Measurements from ENCODE around the gene IQGAP2. TPM values are rescaled to one million over a fixed set of nuclear protein-coding genes. Genes with fewer than 3 reads are reported as not detected.

The IQGAP2 gene
- total RNA-seq, 1 experiment from 2014 or later = 0.59 TPM

GRCh38 chr5:76696251-76696650 lies 293.2 kb downstream of the IQGAP2 start:
- POLR2A ChIA-PET = no interaction called here
- no TSS peak for BruUV-seq (replicated peaks)
- no peak for DNase-seq (ENCODE audit: low read depth, low spot score)
- TF ChIP-seq REST (IDR thresholded peaks at IDR 0.05; ENCODE audit: insufficient read depth in 1 of 2, low read depth in 2 of 2, low read length in 1 of 2) (no peak), SIN3A (IDR thresholded peaks at IDR 0.05; ENCODE audit: borderline replicate concordance, insufficient read depth, low read depth, low read length) (no peak), POLR2AphosphoS5 (IDR thresholded peaks at IDR 0.05; ENCODE audit: low read depth, low read length) (no peak), TCF7L2 (IDR thresholded peaks at IDR 0.05; ENCODE audit: low read depth, low read length) (no peak)
- TF ChIP-seq, protein P1, sequence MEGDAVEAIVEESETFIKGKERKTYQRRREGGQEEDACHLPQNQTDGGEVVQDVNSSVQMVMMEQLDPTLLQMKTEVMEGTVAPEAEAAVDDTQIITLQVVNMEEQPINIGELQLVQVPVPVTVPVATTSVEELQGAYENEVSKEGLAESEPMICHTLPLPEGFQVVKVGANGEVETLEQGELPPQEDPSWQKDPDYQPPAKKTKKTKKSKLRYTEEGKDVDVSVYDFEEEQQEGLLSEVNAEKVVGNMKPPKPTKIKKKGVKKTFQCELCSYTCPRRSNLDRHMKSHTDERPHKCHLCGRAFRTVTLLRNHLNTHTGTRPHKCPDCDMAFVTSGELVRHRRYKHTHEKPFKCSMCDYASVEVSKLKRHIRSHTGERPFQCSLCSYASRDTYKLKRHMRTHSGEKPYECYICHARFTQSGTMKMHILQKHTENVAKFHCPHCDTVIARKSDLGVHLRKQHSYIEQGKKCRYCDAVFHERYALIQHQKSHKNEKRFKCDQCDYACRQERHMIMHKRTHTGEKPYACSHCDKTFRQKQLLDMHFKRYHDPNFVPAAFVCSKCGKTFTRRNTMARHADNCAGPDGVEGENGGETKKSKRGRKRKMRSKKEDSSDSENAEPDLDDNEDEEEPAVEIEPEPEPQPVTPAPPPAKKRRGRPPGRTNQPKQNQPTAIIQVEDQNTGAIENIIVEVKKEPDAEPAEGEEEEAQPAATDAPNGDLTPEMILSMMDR (IDR thresholded peaks at IDR 0.05) = no peak
- ATAC-seq = no peak
- Histone ChIP-seq H3K27me3 (ENCODE audit: control insufficient read depth, insufficient read depth, low read length) (no peaks in the 10 kb centered on the region), H3K4me1 (ENCODE audit: control insufficient read depth, insufficient read depth, low read length) (peaks cover 3% of the 10 kb centered on the region; the same call in 1 of the 2 replicates), H3K27ac (ENCODE audit: low read length) (no peak overlapping the region), H3K4me3 (ENCODE audit: low read depth in 2 of 2, low read length in 2 of 2) (no peak overlapping the region), H3K9me3 (ENCODE audit: control insufficient read depth, insufficient read depth, low read depth, low read length) (no peaks in the 10 kb centered on the region), H3K36me3 (ENCODE audit: control insufficient read depth, insufficient read depth, low read length) (no peaks in the 10 kb centered on the region)
- in situ Hi-C loops (cut with HindIII; ENCODE audit: low pct_unique_long_range_greater_than_20kb, low sequenced_read_pairs) (no loop called here), intact Hi-C loops (cut with micrococcal nuclease; ENCODE audit: unreplicated experiment) (no loop called here)
- CTCF ChIA-PET = no interaction called here

GRCh38 chr5:76697670-76698069 lies 294.6 kb downstream of the IQGAP2 start:
- no peak overlapping the region for H3K27ac ChIP-seq (ENCODE audit: low read length)
- POLR2A ChIA-PET = no interaction called here
- in situ Hi-C loops (cut with HindIII; ENCODE audit: low pct_unique_long_range_greater_than_20kb, low sequenced_read_pairs) (no loop called here), intact Hi-C loops (cut with micrococcal nuclease; ENCODE audit: unreplicated experiment) (no loop called here)
- H3K36me3 ChIP-seq (ENCODE audit: control insufficient read depth, insufficient read depth, low read length) = no peaks in the 10 kb centered on the region
- CTCF ChIA-PET = no interaction called here
- no peaks in the 10 kb centered on the region for H3K27me3 ChIP-seq (ENCODE audit: control insufficient read depth, insufficient read depth, low read length)
- TF ChIP-seq, protein P1 (IDR thresholded peaks at IDR 0.05) = no peak
- TF ChIP-seq POLR2AphosphoS5 (IDR thresholded peaks at IDR 0.05; ENCODE audit: low read depth, low read length) (no peak), SIN3A (IDR thresholded peaks at IDR 0.05; ENCODE audit: borderline replicate concordance, insufficient read depth, low read depth, low read length) (no peak), TCF7L2 (IDR thresholded peaks at IDR 0.05; ENCODE audit: low read depth, low read length) (no peak), REST (IDR thresholded peaks at IDR 0.05; ENCODE audit: insufficient read depth in 1 of 2, low read depth in 2 of 2, low read length in 1 of 2) (no peak)
- no peaks in the 10 kb centered on the region for H3K4me1 ChIP-seq (ENCODE audit: control insufficient read depth, insufficient read depth, low read length)
- DNase-seq (ENCODE audit: low read depth, low spot score) = no peak
- no peak for ATAC-seq
- no peak overlapping the region for H3K4me3 ChIP-seq (ENCODE audit: low read depth in 2 of 2, low read length in 2 of 2)
- BruUV-seq (replicated peaks) = no TSS peak
- no peaks in the 10 kb centered on the region for H3K9me3 ChIP-seq (ENCODE audit: control insufficient read depth, insufficient read depth, low read depth, low read length)
